Endodermal cell (in vitro differentiated cells): ENCODE results near the gene CARD14. TPM values are rescaled to one million over a fixed set of nuclear protein-coding genes. Genes with fewer than 3 reads are reported as not detected.
A peak's percentile ranks its signal among the peaks of the same experiment; 100 is the strongest.

Experiments
- DNase-seq: peaks from one replicate; pipeline ENCODE4 v3.0.0-alpha.2; 2017
- H3K27ac ChIP-seq: 2 replicates; pipeline ENCODE4 v1.5.1; 2013; ENCODE audit warnings: mild to moderate bottlenecking, low read depth, low read length, moderate library complexity
- H3K27me3 ChIP-seq: 2 replicates; pipeline ENCODE4 v1.6.1; 2013; ENCODE audit warnings: mild to moderate bottlenecking, low read length, moderate library complexity; ENCODE audit not compliant: insufficient read depth, control insufficient read depth, poor library complexity, severe bottlenecking
- H3K36me3 ChIP-seq: 2 replicates; pipeline ENCODE4 v1.7.0; 2013; ENCODE audit warnings: mild to moderate bottlenecking, low read length, moderate library complexity; ENCODE audit not compliant: control insufficient read depth, insufficient read depth
- H3K4me1 ChIP-seq: one replicate; pipeline ENCODE4 v1.7.0; 2013; ENCODE audit warnings: low read length; ENCODE audit not compliant: control insufficient read depth, insufficient read depth
- H3K4me3 ChIP-seq: 2 replicates; pipeline ENCODE4 v1.5.1; 2013; ENCODE audit warnings: mild to moderate bottlenecking, low read length, moderate library complexity
- H3K9ac ChIP-seq: 2 replicates; pipeline ENCODE4 v1.6.1; 2013; ENCODE audit warnings: mild to moderate bottlenecking, low read length, moderate library complexity; ENCODE audit not compliant: poor library complexity, severe bottlenecking; ENCODE audit errors: extremely low read depth
- H3K9me3 ChIP-seq: 2 replicates; pipeline ENCODE4 v1.6.1; 2013; ENCODE audit warnings: mild to moderate bottlenecking, low read length, moderate library complexity; ENCODE audit not compliant: control insufficient read depth
- H3K27ac Mint-ChIP-seq: 2 replicates; pipeline ENCODE4 v1.8.0; 2020; ENCODE audit warnings: mixed read lengths
- H3K27me3 Mint-ChIP-seq: 2 replicates; pipeline ENCODE4 v1.8.0; 2021; ENCODE audit warnings: mild to moderate bottlenecking, mixed read lengths; ENCODE audit not compliant: insufficient read depth
- H3K36me3 Mint-ChIP-seq: 2 replicates; pipeline ENCODE4 v1.8.0; 2020; ENCODE audit warnings: low read depth, mixed read lengths
- H3K4me1 Mint-ChIP-seq: 2 replicates; pipeline ENCODE4 v1.8.0; 2020; ENCODE audit warnings: mixed read lengths
- H3K4me3 Mint-ChIP-seq: 2 replicates; pipeline ENCODE4 v1.8.0; 2020; ENCODE audit warnings: mild to moderate bottlenecking, moderate library complexity, mixed read lengths
- H3K9me3 Mint-ChIP-seq: 2 replicates; pipeline ENCODE4 v1.8.0; 2020; ENCODE audit warnings: mild to moderate bottlenecking, mixed read lengths
- WGBS, 2 experiments: methylation state at CpG; one replicate each; pipeline versions ENCODE4 v1.1.5 to v1.1.7; 2013; ENCODE audit warnings: missing lambda C conversion rate in 2 of 2, mixed read lengths in 1 of 2; ENCODE audit not compliant: insufficient coverage in 1 of 2, insufficient read length in 1 of 2; 5-methylcytosine and 5-hydroxymethylcytosine counted together
- total RNA-seq, 2 donors: library from RNA; stranded (reverse); fragmentation: NEBNext Ultra II Directional in 1 of 2; extraction: Animal tissue kit (Norgen Biotek cat#: 25700) in 1 of 2; gene quantifications; 2 replicates in 1 of 2; 3 replicates in 1 of 2; pipeline ENCODE4 v1.2.1, GENCODE V29; 2021
- TF ChIP-seq, protein P1 (sequence below): fragments of 200-600 bp; sonication (generic); conservative IDR thresholded peaks from 2 replicates; pipeline ENCODE4 v1.5.0; 2021; ENCODE audit warnings: antibody characterized with exemption, mild to moderate bottlenecking

The CARD14 gene
- total RNA-seq, 2 donors from 2014 or later, result 0.31 TPM; not detected in 1

DNA sequence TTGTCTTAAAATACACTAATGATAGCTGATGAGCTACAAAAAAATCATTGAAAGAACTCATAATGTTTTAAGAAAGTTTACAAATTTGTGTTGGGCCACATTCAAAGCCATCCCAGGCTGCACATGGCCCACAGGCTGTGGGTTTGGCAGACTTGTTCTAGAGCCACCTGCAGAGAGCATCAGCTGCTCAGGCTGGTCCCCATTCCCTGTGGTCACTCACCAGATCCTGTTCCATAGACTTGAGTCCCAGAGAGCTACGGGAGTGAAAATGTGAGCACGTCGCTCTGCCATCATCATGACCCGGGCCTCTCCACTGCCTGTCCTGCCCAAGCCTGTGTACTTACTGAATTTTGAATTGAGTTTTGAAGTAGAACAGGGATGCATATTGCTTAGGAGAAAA lies 57.3 kb downstream of the CARD14 start:
- Mint-ChIP-seq H3K27me3 (no peaks in the 10 kb centered on the region), H3K4me1 (peaks cover 10% of the 10 kb centered on the region), H3K27ac (no peak overlapping the region), H3K36me3 (peaks cover 56% of the 10 kb centered on the region), H3K9me3 (peaks cover 16% of the 10 kb centered on the region), H3K4me3 (no peak overlapping the region)
- Histone ChIP-seq H3K4me3 (no peak overlapping the region), H3K4me1 (no peaks in the 10 kb centered on the region), H3K27ac (peak overlapping the region; percentile 16), H3K9me3 (peaks cover 16% of the 10 kb centered on the region), H3K36me3 (peaks cover 59% of the 10 kb centered on the region), H3K27me3 (no peaks in the 10 kb centered on the region), H3K9ac (no peak overlapping the region)
- WGBS, 2 experiments, result 94 to 100% methylated on average over 1 to 4 of the region's 4 CpGs
- TF ChIP-seq, protein P1, sequence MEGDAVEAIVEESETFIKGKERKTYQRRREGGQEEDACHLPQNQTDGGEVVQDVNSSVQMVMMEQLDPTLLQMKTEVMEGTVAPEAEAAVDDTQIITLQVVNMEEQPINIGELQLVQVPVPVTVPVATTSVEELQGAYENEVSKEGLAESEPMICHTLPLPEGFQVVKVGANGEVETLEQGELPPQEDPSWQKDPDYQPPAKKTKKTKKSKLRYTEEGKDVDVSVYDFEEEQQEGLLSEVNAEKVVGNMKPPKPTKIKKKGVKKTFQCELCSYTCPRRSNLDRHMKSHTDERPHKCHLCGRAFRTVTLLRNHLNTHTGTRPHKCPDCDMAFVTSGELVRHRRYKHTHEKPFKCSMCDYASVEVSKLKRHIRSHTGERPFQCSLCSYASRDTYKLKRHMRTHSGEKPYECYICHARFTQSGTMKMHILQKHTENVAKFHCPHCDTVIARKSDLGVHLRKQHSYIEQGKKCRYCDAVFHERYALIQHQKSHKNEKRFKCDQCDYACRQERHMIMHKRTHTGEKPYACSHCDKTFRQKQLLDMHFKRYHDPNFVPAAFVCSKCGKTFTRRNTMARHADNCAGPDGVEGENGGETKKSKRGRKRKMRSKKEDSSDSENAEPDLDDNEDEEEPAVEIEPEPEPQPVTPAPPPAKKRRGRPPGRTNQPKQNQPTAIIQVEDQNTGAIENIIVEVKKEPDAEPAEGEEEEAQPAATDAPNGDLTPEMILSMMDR, result no peak
- DNase-seq, result no peak

DNA sequence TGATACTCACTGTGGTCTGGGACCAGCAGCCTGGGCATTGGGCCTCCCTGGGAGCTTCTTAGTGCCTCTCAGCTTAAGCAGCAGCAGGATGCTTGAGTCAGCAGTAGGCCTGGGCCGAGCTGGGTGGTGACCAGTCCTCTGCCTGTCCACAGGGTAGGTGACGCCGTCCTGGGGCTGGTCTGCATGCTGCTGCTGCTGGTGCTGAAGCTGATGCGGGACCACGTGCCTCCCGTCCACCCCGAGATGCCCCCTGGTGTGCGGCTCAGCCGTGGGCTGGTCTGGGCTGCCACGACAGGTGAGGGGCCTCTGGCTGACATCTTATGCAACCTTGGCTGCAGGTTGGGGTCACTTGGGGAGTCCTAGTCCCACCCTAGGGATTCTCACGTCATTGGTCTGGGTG lies 57.8 kb downstream of the CARD14 start:
- peaks cover 64% of the 10 kb centered on the region for H3K36me3 ChIP-seq
- peaks cover 21% of the 10 kb centered on the region for H3K9me3 ChIP-seq
- no peaks in the 10 kb centered on the region for H3K4me1 ChIP-seq
- peaks cover 57% of the 10 kb centered on the region for H3K36me3 Mint-ChIP-seq
- peaks cover 10% of the 10 kb centered on the region for H3K4me1 Mint-ChIP-seq
- no peak overlapping the region for H3K9ac ChIP-seq
- H3K9me3 Mint-ChIP-seq, result peaks cover 21% of the 10 kb centered on the region
- H3K27ac Mint-ChIP-seq, result no peak overlapping the region
- 95 to 97% methylated on average over 10 to 11 of the region's 11 CpGs for WGBS, 2 experiments
- no peak overlapping the region for H3K27ac ChIP-seq
- TF ChIP-seq, protein P1, result no peak
- no peaks in the 10 kb centered on the region for H3K27me3 ChIP-seq
- H3K4me3 ChIP-seq, result no peak overlapping the region
- no peaks in the 10 kb centered on the region for H3K27me3 Mint-ChIP-seq
- DNase-seq, result peak; percentile 48
- no peak overlapping the region for H3K4me3 Mint-ChIP-seq

DNA sequence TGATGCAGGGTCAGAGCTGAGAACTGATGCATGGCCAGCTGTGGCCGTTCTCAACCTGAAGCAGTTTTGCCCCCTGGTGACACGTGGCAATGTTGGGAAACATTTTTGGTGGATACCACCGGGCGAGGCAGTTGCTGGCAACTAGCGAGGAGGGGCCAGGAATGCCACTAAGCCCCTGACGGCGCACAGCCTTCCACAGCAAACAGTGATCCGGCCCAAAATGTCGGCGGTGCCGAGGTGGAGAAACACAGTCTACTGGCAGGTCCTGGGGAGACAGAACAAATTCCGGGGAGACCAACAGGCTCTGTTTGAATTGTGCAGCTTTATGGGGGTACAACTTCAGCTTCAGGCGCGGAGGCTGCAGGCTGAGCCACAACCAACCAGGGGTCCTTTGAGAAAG lies 58.6 kb downstream of the CARD14 start:
- H3K36me3 ChIP-seq, result peaks cover 64% of the 10 kb centered on the region
- DNase-seq, result no peak
- no peaks in the 10 kb centered on the region for H3K4me1 ChIP-seq
- H3K9me3 ChIP-seq, result peaks cover 25% of the 10 kb centered on the region
- peaks cover 58% of the 10 kb centered on the region for H3K36me3 Mint-ChIP-seq
- no peak overlapping the region for H3K4me3 ChIP-seq
- H3K9me3 Mint-ChIP-seq, result peaks cover 27% of the 10 kb centered on the region
- H3K27me3 Mint-ChIP-seq, result no peaks in the 10 kb centered on the region
- H3K27ac ChIP-seq, result no peak overlapping the region
- no peak overlapping the region for H3K9ac ChIP-seq
- no peak overlapping the region for H3K4me3 Mint-ChIP-seq
- H3K27ac Mint-ChIP-seq, result no peak overlapping the region
- TF ChIP-seq, protein P1, result no peak
- WGBS, 2 experiments, result 88 to 89% methylated on average over 12 to 14 of the region's 14 CpGs
- H3K27me3 ChIP-seq, result no peaks in the 10 kb centered on the region
- peaks cover 10% of the 10 kb centered on the region for H3K4me1 Mint-ChIP-seq
